Central memory CD4-positive, alpha-beta T cell (primary cell): ENCODE measurements around the gene RAB26.
A peak's percentile ranks its signal among the peaks of the same experiment; 100 is the strongest.

Experiments
- DNase-seq: peaks from one replicate; pipeline ENCODE4 v3.0.0; 2022

RAB26 gene

DNA sequence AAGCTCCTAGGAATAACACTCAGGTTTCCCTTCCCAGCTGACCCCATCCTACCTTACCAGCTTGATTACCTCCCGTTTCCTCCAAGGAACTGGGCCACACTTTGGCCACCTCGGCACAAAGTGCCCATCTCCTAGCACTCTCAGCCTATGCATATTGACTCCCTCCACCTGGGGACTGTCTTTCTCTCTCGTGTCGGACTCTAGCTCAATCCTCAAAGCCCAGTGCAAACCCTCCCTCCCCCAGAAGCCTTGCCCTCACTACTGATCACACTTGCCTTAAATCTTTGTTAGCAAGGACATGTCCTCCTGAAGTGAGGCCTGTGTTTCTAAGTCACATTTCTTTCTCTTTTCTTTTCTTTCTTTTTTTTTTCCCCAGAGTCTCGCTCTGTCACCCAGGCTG is 2.6 kb upstream of the RAB26 start:
- no peak for DNase-seq

GRCh38 chr16:2147378-2147777 is 1.0 kb upstream of the RAB26 start:
- no peak for DNase-seq

- no peak for DNase-seq
These were observed 547 bp downstream of the RAB26 start for GRCh38 chr16:2148714-2149629.

DNA sequence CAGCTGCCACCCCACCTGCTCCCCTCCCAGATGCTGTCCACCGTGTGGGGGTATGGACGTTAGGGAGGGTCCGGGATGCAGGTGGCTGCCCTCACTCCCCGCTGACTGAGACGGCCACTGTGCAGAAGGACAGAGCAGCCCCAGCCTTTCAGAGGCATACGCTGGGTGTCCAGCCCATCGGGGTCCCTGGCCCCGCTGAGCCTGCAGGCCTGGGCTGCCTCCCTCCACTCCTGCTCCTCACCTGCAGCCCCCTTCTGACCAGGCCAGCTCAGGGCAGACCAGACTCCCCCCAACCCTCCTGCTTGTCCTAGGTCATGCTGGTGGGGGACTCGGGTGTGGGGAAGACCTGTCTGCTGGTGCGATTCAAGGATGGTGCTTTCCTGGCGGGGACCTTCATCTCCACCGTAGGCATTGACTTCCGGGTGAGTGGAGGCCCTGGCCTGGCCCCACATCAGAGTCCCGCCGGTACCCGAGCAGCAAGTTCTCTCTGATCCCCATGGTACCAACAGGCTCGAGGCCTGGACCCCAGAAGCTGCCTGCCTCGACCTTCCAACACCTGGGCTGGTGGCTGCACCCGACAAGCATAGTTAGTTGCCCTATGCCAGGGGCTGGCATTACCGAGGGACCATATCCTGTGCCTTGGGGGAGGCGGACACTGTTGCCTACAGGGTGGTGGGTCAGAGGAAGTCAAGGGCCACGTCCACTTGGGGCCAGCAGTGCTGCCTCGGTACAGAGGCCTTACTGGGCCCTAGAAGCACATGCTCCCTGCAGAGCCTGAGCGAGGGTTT is 1.4 kb downstream of the RAB26 start:
- no peak for DNase-seq

- no peak for DNase-seq
These were observed 2.2 kb downstream of the RAB26 start for GRCh38 chr16:2150418-2151187.

DNA sequence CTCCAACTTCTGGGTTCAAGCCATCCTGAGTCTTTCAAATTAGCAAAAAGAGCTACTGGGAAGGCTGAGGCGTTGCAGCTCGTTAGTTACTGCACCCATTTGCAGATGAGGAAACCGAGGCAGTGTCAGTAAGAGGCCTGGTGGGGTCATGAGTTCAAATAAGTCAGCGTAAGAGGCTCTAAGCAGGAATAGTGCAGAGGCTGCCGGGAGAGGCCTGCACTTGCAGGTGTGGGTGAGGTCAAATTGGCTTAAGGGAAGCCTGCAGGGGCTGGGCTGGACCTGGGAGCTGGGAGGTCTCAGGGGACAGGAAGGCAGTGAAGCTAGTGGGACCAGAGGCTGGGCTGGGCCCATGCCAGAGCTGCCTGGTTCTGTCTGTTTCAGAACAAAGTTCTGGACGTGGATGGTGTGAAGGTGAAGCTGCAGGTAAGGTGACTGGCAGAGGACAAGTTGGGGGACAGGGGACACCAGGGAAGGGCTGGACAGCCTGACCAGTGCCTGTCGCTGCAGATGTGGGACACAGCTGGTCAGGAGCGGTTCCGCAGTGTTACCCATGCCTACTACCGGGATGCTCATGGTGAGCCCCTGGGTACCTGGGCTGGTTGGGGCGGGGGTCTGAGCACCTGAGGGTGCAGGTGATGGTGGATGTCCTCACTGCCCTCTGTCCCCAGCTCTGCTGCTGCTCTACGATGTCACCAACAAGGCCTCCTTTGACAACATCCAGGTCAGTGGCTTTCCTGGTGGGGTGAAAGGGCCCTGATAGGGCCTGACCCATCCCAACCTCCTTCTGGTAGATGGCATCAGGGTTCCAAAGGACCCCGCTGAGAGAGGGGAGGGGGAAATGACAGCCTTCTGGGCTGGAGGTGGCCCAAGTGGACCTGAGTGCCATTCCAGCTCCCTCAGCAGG is 3.0 kb downstream of the RAB26 start:
- no peak for DNase-seq

GRCh38 chr16:2152695-2153506 is 4.5 kb downstream of the RAB26 start:
- DNase-seq: no peak

DNA sequence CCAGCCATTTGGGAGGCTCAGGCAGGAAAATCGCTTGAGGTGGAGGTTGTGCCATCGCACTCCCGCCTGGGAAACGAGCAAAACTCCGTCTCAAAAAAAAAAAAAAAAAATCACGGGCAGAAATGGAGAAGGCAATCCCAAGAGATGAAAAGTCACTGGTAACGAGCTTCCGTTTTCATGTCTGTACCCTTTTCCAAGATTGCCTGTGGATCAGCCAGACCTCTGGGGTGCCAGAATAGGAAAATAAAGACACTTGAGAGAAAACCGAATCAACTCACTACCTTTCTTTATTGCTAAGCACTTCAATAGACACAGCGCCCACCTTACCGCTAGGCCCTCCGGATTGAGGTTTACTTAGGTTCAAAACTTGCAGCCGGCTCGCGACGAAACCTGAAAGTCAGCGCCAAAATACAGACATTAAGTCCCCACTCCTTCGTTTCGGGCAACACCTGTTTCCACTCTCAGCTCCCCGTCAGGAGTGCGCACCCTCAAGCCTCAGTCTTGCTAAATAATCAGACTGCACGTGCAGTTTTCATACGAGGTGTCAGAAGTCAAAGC is 6.2 kb downstream of the RAB26 start:
- DNase-seq: no peak

DNA sequence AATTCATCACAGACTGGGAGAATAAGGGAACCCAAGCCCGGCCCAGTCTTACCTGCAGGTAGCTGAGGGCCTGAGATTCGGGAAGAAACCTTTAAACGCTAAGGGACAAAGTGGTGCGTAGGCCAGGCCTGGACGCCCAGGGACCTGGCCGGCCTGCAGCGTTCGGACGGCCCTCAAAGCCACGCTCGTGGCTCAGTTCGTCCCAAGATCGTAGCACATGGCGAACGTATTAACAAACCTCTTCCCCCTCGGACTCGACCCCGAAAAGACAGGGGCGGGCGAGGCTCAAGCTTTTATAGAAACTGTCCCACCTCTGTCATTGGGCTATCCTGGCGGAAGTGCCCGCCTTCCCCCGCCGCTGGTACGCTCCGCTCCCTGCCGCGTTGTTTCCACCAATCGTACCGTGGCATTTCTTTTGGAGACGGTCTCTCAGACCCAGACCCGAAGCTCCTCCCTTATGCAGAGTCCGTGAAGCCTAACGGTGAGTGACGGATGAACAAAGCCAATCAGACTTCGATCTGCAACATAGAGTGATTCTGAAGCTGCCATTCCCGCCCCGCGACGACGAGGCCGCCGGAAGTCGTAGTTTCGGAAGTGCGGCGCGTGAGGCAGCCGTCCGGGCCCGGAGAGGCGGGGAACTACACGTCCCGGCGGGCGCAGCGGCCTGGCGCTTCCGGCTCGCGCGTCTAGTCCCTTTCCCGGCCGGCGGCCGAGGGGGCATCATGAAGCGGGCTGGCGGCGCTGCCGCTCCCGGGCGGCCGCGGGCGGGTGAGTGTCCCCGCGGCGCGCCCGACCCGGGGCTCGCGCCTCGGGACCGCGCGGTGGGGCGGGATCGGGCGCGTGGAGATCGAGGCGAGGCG is 6.9 kb downstream of the RAB26 start, which contains the start of gene TRAF7:
Gene TRAF7, plus strand, starts transcription at position 692 of the 860 bp plus-strand sequence. CDS start 8,139 bp downstream, outside the sequence.
- DNase-seq: peak; percentile 99

DNA sequence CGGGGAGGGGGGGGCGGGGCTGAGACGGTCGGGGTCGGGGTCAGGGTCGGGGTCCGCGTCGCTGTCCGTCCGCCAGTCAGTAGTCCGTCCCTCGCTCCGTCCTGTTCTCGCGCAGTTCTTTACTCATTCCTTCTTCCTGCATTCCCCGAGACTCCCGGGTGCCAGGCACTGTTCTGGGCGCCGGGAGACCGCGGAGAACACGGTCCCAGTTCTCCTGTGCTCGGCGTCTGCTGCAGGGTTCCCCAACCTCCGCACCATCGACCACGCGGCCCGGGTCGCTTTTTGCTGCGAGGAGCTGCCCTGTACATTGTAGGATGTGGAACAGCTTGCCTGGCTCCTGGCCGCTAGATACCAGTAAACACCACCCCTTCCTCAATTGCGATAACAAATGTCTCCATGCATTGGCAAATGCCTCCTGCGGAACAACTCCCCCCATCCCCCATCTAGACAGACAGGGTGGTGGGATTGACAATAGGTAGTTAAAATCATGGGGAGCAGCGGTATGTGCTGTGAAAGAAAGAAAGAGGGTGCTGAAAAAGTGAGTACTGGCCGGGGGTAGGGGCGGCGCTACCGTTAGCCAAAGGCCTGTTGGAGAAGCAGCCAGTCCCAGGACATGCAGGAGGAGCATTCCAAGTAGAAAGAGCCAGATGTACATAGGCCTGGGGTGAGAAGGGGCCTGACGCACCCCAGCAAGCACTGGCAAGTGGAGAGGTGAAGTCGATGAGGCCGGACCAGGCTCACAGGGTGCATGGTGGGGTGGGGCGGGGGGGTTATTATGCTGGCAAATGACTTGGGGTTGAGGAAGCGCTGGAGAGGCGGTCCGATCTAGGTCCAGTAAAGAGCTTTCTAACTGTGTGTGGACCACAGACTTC is 7.8 kb downstream of the RAB26 start:
- DNase-seq: no peak

- no peak for DNase-seq
These were observed 8.4 kb downstream of the RAB26 start for GRCh38 chr16:2156849-2157224.

DNA sequence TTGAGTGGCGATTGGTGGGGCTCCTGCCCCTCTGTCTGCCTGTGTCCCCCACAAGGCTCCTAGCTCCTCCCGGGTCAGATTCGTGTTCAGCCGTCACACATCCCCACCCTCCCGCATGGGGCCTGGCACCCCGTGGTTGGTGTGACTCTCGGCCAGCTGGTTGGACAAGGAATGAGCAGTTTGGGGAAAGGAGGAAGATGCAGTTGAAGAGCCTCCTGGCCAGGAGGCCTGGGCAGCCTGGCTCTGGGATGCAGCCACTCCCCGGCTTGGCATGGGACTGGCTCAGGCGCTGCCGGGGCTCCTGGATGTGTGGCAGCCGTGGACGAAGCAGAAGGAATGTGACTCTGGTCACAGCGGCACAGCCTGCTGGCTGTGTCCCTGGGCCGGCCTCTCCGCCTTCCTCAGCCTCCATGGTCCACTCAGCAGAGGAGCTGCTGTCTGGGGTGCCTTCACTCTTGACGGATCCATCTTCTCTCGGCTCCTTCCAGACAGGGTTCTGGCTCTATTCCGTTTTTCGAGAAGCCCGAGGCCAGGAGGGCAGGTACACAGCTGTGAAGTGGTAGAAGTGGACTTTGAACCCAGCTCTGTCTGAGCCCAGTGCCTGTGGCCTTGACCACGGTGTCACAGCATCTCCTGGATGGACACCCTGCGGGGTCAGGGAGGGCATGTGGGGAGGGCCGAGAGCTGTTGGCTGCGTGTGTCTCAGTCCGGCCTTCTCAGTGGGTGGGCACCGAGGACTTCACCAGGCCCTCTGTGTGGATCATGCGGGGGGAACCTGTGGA is 9.2 kb downstream of the RAB26 start:
- DNase-seq: no peak

DNA sequence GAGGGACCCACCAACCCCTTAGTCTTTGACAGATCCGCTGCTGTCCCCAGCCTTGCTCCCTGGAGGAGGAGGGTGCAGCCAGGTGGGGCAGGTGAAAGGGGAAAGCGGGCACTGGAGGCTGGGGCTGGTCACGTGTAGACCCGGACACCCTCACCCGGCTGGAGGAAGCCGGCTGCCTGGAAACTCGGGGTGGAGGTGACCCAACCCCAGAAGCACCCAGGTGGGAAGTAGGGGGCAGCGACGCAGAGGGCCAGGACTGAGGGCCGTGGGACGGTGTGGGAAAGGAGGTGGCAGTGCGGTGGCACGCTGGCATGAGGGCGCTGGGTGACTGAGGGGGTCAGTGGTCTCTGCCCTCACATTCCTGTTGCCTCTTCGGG is 9.8 kb downstream of the RAB26 start:
- no peak for DNase-seq

- no peak for DNase-seq
These were observed 10.9 kb downstream of the RAB26 start for GRCh38 chr16:2159175-2159838.

GRCh38 chr16:2160915-2161551 is 12.6 kb downstream of the RAB26 start:
- DNase-seq: no peak

- DNase-seq: no peak
These were observed 13.5 kb downstream of the RAB26 start for GRCh38 chr16:2161911-2162310.

DNA sequence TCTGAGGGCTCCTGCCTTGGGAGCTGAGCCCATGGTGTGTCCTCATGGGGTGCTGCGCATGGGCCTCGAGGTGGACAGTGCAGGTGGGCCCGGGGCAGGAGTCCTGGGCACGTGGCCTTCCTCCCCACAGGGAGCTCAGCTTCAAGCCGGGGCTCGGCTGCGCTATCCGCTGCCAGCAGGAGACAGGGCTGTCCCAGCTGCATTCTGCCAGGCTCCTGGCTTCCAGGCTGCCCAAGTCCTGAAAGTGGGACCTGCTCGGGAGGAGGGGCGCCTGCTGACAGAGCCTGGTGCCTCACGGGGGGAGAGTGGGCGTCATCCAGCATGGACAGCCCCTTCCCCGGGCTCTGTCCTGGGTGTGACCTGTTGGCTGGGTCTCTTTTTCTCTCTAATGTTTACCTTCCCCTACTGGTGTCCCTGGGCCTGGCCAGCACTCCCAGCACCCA is 14.3 kb downstream of the RAB26 start:
- no peak for DNase-seq
